CD14-positive monocyte (primary cell): ENCODE measurements around the gene TNFRSF1A. TPM values are rescaled to one million over a fixed set of nuclear protein-coding genes. Genes with fewer than 3 reads are reported as not detected.

ENCODE experiments used
- DNase-seq, 3 donors: peaks; one replicate each; pipeline ENCODE4 v3.0.0-alpha.2; 2011 to 2022
- H2AFZ ChIP-seq: 2 replicates; pipeline ENCODE4 v1.6.0; 2012; ENCODE audit warnings: mild to moderate bottlenecking, low read depth, low read length, inconsistent platforms; ENCODE audit not compliant: insufficient read depth, poor library complexity, severe bottlenecking
- H3K27ac ChIP-seq, 2 donors: 1 replicate in 1 of 2; 2 replicates in 1 of 2; pipeline ENCODE4 v1.5.1; 2012 to 2013; ENCODE audit warnings: low read length in 2 of 2, control low read depth in 1 of 2, inconsistent platforms in 1 of 2, low read depth in 1 of 2, mild to moderate bottlenecking in 1 of 2
- H3K27me3 ChIP-seq, 2 donors: one replicate each; pipeline versions ENCODE4 v1.6.0 to v1.6.1; 2011 to 2013; ENCODE audit warnings: low read length in 2 of 2; ENCODE audit not compliant: control insufficient read depth in 2 of 2, insufficient read depth in 2 of 2
- H3K36me3 ChIP-seq, 2 donors: replicated peaks in 1 of 2; 1 replicate in 1 of 2; 2 replicates in 1 of 2; pipeline versions ENCODE4 v1.5.1 to v1.6.1; 2012 to 2013; ENCODE audit warnings: low read length in 2 of 2, control low read depth in 1 of 2, inconsistent platforms in 1 of 2, mild to moderate bottlenecking in 1 of 2; ENCODE audit not compliant: insufficient read depth in 2 of 2, control insufficient read depth in 1 of 2
- H3K4me1 ChIP-seq, 2 donors: 1 replicate in 1 of 2; 2 replicates in 1 of 2; pipeline versions ENCODE4 v1.5.1 to v1.6.1; 2012 to 2013; ENCODE audit warnings: low read length in 2 of 2, control low read depth in 1 of 2, inconsistent platforms in 1 of 2, mild to moderate bottlenecking in 1 of 2, moderate library complexity in 1 of 2; ENCODE audit not compliant: insufficient read depth in 2 of 2, control insufficient read depth in 1 of 2
- H3K4me2 ChIP-seq: replicated peaks from 2 replicates; pipeline ENCODE3; 2012; ENCODE audit warnings: low read length, moderate library complexity, mild to moderate bottlenecking; ENCODE audit not compliant: poor library complexity, severe bottlenecking; ENCODE audit errors: extremely low read depth
- H3K4me3 ChIP-seq, 3 experiments: fragments of 200-600 bp in 1 of 3; sonication (generic) in 1 of 3; replicated peaks in 1 of 3; 1 replicate in 2 of 3; 2 replicates in 1 of 3; pipeline ENCODE4 v1.5.1; 2011 to 2013; ENCODE audit warnings: low read length in 3 of 3, mild to moderate bottlenecking in 3 of 3, control low read depth in 2 of 3, low read depth in 2 of 3, inconsistent platforms in 1 of 3, moderate library complexity in 1 of 3
- H3K79me2 ChIP-seq: 2 replicates; pipeline ENCODE4 v1.6.0; 2012; ENCODE audit warnings: mild to moderate bottlenecking, control low read depth, inconsistent platforms, low read length, moderate library complexity; ENCODE audit not compliant: insufficient read depth
- H3K9ac ChIP-seq: 2 replicates; pipeline ENCODE4 v1.6.0; 2017; ENCODE audit warnings: low read length, mild to moderate bottlenecking; ENCODE audit not compliant: insufficient read depth, poor library complexity, severe bottlenecking
- H3K9me3 ChIP-seq, 2 donors: replicated peaks in 1 of 2; 1 replicate in 1 of 2; 2 replicates in 1 of 2; pipeline versions ENCODE4 v1.5.1 to v1.6.1; 2012 to 2013; ENCODE audit warnings: low read length in 2 of 2, control low read depth in 1 of 2; ENCODE audit not compliant: control insufficient read depth in 1 of 2, insufficient read depth in 1 of 2
- H4K20me1 ChIP-seq: 2 replicates; pipeline ENCODE4 v1.6.0; 2012; ENCODE audit warnings: mild to moderate bottlenecking, low read length, control low read depth, moderate library complexity; ENCODE audit not compliant: insufficient read depth
- H3K27ac Mint-ChIP-seq, 7 donors: one replicate each; pipeline ENCODE4 v1.8.0; 2020; ENCODE audit warnings: mild to moderate bottlenecking in 7 of 7, mixed read lengths in 7 of 7, moderate library complexity in 6 of 7, inconsistent platforms in 2 of 7
- H3K27me3 Mint-ChIP-seq, 3 donors: one replicate each; pipeline ENCODE4 v1.8.0; 2021 to 2022; ENCODE audit warnings: low read depth in 3 of 3, mild to moderate bottlenecking in 3 of 3, mixed read lengths in 3 of 3, moderate library complexity in 3 of 3, inconsistent platforms in 1 of 3
- H3K36me3 Mint-ChIP-seq, 2 donors: one replicate each; pipeline ENCODE4 v1.8.0; 2020; ENCODE audit warnings: mixed read lengths in 2 of 2, inconsistent platforms in 1 of 2, mild to moderate bottlenecking in 1 of 2
- H3K4me1 Mint-ChIP-seq: one replicate; pipeline ENCODE4 v1.8.0; 2020; ENCODE audit warnings: mild to moderate bottlenecking, mixed read lengths
- H3K4me3 Mint-ChIP-seq, 2 donors: one replicate each; pipeline ENCODE4 v1.8.0; 2020; ENCODE audit warnings: mild to moderate bottlenecking in 2 of 2, mixed read lengths in 2 of 2, moderate library complexity in 1 of 2
- H3K9me3 Mint-ChIP-seq, 7 donors: one replicate each; pipeline ENCODE4 v1.8.0; 2020 to 2022; ENCODE audit warnings: mixed read lengths in 7 of 7, mild to moderate bottlenecking in 6 of 7, moderate library complexity in 6 of 7, inconsistent platforms in 2 of 7
- CTCF ChIP-seq: fragments of 200-600 bp; IDR thresholded peaks from one replicate; pipeline ENCODE4 v1.8.0; 2022; ENCODE audit warnings: antibody characterized with exemption, mild to moderate bottlenecking
- WGBS: methylation state at CpG from one replicate; pipeline ENCODE4 v1.1.5; 2013; ENCODE audit warnings: missing lambda C conversion rate; ENCODE audit not compliant: insufficient coverage; 5-methylcytosine and 5-hydroxymethylcytosine counted together
- intact Hi-C, 2 donors: fragments of 100-400 bp; cut with micrococcal nuclease; formaldehyde crosslinking; loops; one replicate each; pipeline versions ENCODE4 v1.15.0 to v1.15.1; 2023
- polyA plus RNA-seq, 3 donors: library from polyadenylated mRNA; depleted of rRNA in 1 of 3; unstranded in 2 of 3; stranded (reverse) in 1 of 3; fragments of 300-500 nt in 2 of 3; fragments of >200 nt in 1 of 3; fragmentation: Illumina TruSeq in 2 of 3; gene quantifications; 1 replicate in 2 of 3; 2 replicates in 1 of 3; pipeline ENCODE4 v1.2.3, GENCODE V29; 2012 to 2021

TNFRSF1A gene
- polyA plus RNA-seq, 3 donors: 108 to 157 (median 152) TPM

GRCh38 chr12:6384499-6385436 lies 42.9 kb upstream of the TNFRSF1A start:
- Mint-ChIP-seq H3K4me1 (peaks cover 83% of the 10 kb centered on the region), H3K27me3 (no peaks in the 10 kb centered on the region), H3K4me3 (peak overlapping the region; percentile 88 to 95), H3K27ac (peak overlapping the region; percentile 83 to 92 (median 88)), H3K9me3 (no peaks in the 10 kb centered on the region), H3K36me3 (peaks cover 33 to 43% of the 10 kb centered on the region in 2 donors)
- peak overlapping the region; percentile 26 to 91 for H3K27ac ChIP-seq
- H2AFZ ChIP-seq: peak overlapping the region; percentile 85
- peak overlapping the region; percentile 77 to 90 (median 85) for H3K4me3 ChIP-seq
- H3K4me2 ChIP-seq: peak overlapping the region; percentile 78
- H3K4me1 ChIP-seq: peaks cover 63 to 76% of the 10 kb centered on the region in 2 donors
- 60% methylated on average over 22 of the region's 36 CpGs for WGBS
- peaks cover 65% of the 10 kb centered on the region for H3K79me2 ChIP-seq
- peaks cover 51% of the 10 kb centered on the region for H4K20me1 ChIP-seq
- intact Hi-C loops: loop anchor here in 1 of 2 donors (5.0 kb wide), 1 partner anchor 62 kb away; no protein-coding TSS in a partner anchor
- DNase-seq: no peak
- TF ChIP-seq CTCF: no peak
- peak overlapping the region; percentile 87 for H3K9ac ChIP-seq
- no peaks in the 10 kb centered on the region for H3K27me3 ChIP-seq
- H3K9me3 ChIP-seq: no peaks in the 10 kb centered on the region
- H3K36me3 ChIP-seq: peaks cover 35 to 38% of the 10 kb centered on the region in 2 donors

DNA sequence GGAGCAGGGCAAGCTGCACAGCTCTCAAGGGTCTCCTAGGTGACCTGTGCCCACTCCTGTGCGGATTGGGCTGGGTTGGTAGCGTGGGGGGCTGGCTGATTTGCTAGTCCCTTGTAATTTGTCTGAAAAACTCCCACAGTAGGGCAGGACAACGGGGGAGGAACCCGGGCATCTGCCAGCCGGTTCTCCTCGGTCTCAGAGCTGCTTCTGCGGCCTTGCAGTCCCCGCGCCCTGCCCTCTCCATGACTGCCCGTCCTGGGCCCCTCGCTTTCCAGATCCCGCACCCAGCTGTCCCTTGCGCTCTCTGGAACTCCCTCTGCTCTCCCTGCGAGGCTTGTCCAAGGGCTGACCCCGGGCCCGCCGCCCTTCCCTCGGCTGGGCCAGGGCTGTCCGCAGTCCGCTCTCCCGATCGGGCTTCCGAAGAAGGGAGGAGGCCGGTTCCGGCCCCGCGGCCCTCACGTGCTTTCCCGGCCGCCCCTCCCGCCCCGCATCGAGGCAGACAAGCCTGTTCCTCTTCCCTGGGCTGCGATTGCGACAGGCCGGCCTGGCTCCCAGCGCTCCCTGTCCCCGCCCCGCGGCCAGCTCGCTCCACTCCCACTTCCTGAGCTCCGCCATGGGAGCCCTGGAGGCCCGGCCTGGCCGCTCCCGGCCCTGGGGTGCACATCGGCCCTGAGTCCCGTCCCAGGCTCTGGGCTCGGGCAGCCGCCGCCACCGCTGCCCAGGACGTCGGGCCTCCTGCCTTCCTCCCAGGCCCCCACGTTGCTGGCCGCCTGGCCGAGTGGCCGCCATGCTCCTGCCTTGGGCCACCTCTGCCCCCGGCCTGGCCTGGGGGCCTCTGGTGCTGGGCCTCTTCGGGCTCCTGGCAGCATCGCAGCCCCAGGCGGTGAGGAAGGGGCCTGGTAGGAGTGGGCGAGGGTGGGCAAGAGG lies 42.0 kb upstream of the TNFRSF1A start, which contains the start of gene LTBR:
Gene LTBR (plus strand): TSS at position 591 of the 927 bp plus-strand sequence. CDS start 197 bp downstream, at position 788.
- Histone ChIP-seq H2AFZ (peak within 1 kb of the TSS; percentile 85), H3K9me3 (no peaks in the 10 kb centered on the region), H3K27ac (peak within 1 kb of the TSS; percentile 89 to 91), H3K36me3 (peaks cover 30% of the 10 kb centered on the region in 2 donors), H4K20me1 (peaks cover 42% of the 10 kb centered on the region), H3K4me1 (peaks cover 73 to 85% of the 10 kb centered on the region in 2 donors), H3K79me2 (peaks cover 60% of the 10 kb centered on the region), H3K9ac (peak within 1 kb of the TSS; percentile 87), H3K4me2 (peak within 1 kb of the TSS; percentile 78), H3K27me3 (no peaks in the 10 kb centered on the region), H3K4me3 (peak within 1 kb of the TSS; percentile 77 to 90 (median 85))
- H3K27me3 Mint-ChIP-seq: no peaks in the 10 kb centered on the region
- DNase-seq: peak; percentile 84 to 92 (median 91)
- WGBS: 1% methylated on average over 53 of the region's 62 CpGs
- no peak for TF ChIP-seq CTCF
- H3K36me3 Mint-ChIP-seq: peaks cover 26 to 35% of the 10 kb centered on the region in 2 donors
- intact Hi-C loops: loop anchor here in 1 of 2 donors (5.0 kb wide), 1 partner anchor 62 kb away; no protein-coding TSS in a partner anchor
- H3K27ac Mint-ChIP-seq: peak within 1 kb of the TSS; percentile 87 to 94 (median 91)
- H3K4me3 Mint-ChIP-seq: peak within 1 kb of the TSS; percentile 88 to 95
- no peaks in the 10 kb centered on the region for H3K9me3 Mint-ChIP-seq
- peaks cover 88% of the 10 kb centered on the region for H3K4me1 Mint-ChIP-seq
